SK-N-MC (cell line): ENCODE results near the gene KIF22.

ENCODE experiments used
- EZH2 ChIP-seq: fragments of 200-600 bp; sonication (generic); IDR thresholded peaks from one replicate; pipeline ENCODE4 v1.6.1; 2017; ENCODE audit warnings: antibody characterized with exemption
- POLR2AphosphoS5 ChIP-seq: IDR thresholded peaks from 2 replicates; pipeline ENCODE4 v1.6.1; 2012; ENCODE audit warnings: mild to moderate bottlenecking, low read depth, low read length, borderline replicate concordance

GRCh38 chr16:29806099-29806579 lies 15.6 kb downstream of the KIF22 start, which contains the start of gene MAZ:
- TF ChIP-seq EZH2: no peak
- TF ChIP-seq POLR2AphosphoS5: no peak
